Measurements from ENCODE around the gene KCNN4.

DNA sequence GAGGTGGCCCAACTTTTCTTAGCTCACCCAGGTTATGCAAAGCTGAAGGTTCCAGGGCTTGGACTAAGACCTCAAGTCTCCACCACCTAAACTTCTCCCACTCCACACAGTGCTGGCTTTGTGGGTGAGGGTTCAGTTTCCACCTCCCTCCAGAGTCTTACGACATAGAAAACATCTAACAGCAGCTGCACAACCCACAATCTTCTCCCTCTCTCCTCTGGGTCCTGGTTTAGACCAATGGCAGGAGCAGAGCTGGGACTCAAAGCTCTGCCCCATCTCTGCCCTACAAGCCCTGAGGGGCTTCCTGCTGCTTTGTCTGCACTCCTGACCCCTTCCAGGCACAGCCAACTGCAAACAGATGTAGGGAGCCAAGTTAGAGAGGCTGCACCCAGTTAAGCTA is 48.9 kb downstream of the KCNN4 start:
- TF ChIP-seq POLR2A (IDR thresholded peaks at IDR 0.05) (no peak), EP300 (IDR thresholded peaks at IDR 0.05; ENCODE audit: low read depth) (no peak)

Data from transverse colon (tissue), 1 donor.